WTC11 (cell line): ENCODE measurements around the gene PCSK5. TPM values are rescaled to one million over a fixed set of nuclear protein-coding genes. Genes with fewer than 3 reads are reported as not detected.

Source experiments
- ATF1 ChIP-seq: sonication (generic); formaldehyde crosslinking; IDR thresholded peaks from 2 replicates; pipeline ENCODE4 v1.8.1; 2023; ENCODE audit warnings: mild to moderate bottlenecking, moderate library complexity, missing genetic modification reagents
- ATF6 ChIP-seq: sonication (generic); formaldehyde crosslinking; IDR thresholded peaks from 2 replicates; pipeline ENCODE4 v1.8.1; 2023; ENCODE audit warnings: mild to moderate bottlenecking, missing genetic modification reagents
- CBFB ChIP-seq: sonication (generic); formaldehyde crosslinking; IDR thresholded peaks from 2 replicates; pipeline ENCODE4 v1.8.1; 2022; ENCODE audit warnings: mild to moderate bottlenecking, low read depth, missing genetic modification reagents
- CREB1 ChIP-seq: sonication (generic); formaldehyde crosslinking; IDR thresholded peaks from 2 replicates; pipeline ENCODE4 v1.8.0; 2023; ENCODE audit warnings: mild to moderate bottlenecking, missing genetic modification reagents
- E2F4 ChIP-seq: sonication (generic); formaldehyde crosslinking; IDR thresholded peaks from 2 replicates; pipeline ENCODE4 v1.8.1; 2022; ENCODE audit warnings: low read depth, mild to moderate bottlenecking, moderate library complexity, missing genetic modification reagents, borderline replicate concordance
- ESRRA ChIP-seq: sonication (generic); formaldehyde crosslinking; IDR thresholded peaks from 2 replicates; pipeline ENCODE4 v1.8.1; 2022; ENCODE audit warnings: mild to moderate bottlenecking, missing genetic modification reagents, borderline replicate concordance
- GRHL2 ChIP-seq: fragments of 250-450 bp; sonication (Bioruptor Pico); IDR thresholded peaks from 2 replicates; pipeline ENCODE4 v1.8.0; 2022; ENCODE audit warnings: mild to moderate bottlenecking, moderate library complexity; ENCODE audit not compliant: insufficient replicate concordance, severe bottlenecking
- IRF2 ChIP-seq: sonication (generic); formaldehyde crosslinking; IDR thresholded peaks from 2 replicates; pipeline ENCODE4 v1.8.0; 2022; ENCODE audit warnings: low read depth, missing genetic modification reagents, borderline replicate concordance
- MYBL2 ChIP-seq: sonication (generic); formaldehyde crosslinking; IDR thresholded peaks from 2 replicates; pipeline ENCODE4 v1.8.1; 2023; ENCODE audit warnings: mild to moderate bottlenecking, moderate library complexity, missing genetic modification reagents
- NR2C2 ChIP-seq: sonication (generic); formaldehyde crosslinking; IDR thresholded peaks from 2 replicates; pipeline ENCODE4 v1.8.0; 2022; ENCODE audit warnings: mild to moderate bottlenecking, missing genetic modification reagents
- SMAD3 ChIP-seq: sonication (generic); formaldehyde crosslinking; IDR thresholded peaks from 2 replicates; pipeline ENCODE4 v1.8.0; 2022; ENCODE audit warnings: missing genetic modification reagents, mild to moderate bottlenecking, borderline replicate concordance
- ZNF232 ChIP-seq: sonication (generic); formaldehyde crosslinking; IDR thresholded peaks from 2 replicates; pipeline ENCODE4 v1.8.0; 2022; ENCODE audit warnings: mild to moderate bottlenecking, missing genetic modification reagents
- ZNF281 ChIP-seq: sonication (generic); formaldehyde crosslinking; IDR thresholded peaks from 2 replicates; pipeline ENCODE4 v1.8.0; 2023; ENCODE audit warnings: mild to moderate bottlenecking, missing genetic modification reagents
- ZNF396 ChIP-seq: fragments of 250-450 bp; sonication (Bioruptor Pico); IDR thresholded peaks from 2 replicates; pipeline ENCODE4 v1.8.0; 2021; ENCODE audit warnings: mild to moderate bottlenecking, moderate library complexity, borderline replicate concordance
- ZSCAN18 ChIP-seq: fragments of 250-450 bp; sonication (Bioruptor Pico); IDR thresholded peaks from 2 replicates; pipeline ENCODE4 v2.1.2; 2022; ENCODE audit warnings: mild to moderate bottlenecking, moderate library complexity
- total RNA-seq: library from RNA; stranded (reverse); gene quantifications from 3 replicates; pipeline ENCODE4 v1.2.3, GENCODE V29; 2021
- TF ChIP-seq, protein P1 (sequence below): sonication (generic); formaldehyde crosslinking; IDR thresholded peaks from 2 replicates; pipeline ENCODE4 v1.8.0; 2023; ENCODE audit warnings: missing genetic modification reagents, mild to moderate bottlenecking, borderline replicate concordance
- TF ChIP-seq, protein P2 (sequence below): fragments of 250-450 bp; sonication (Bioruptor Pico); IDR thresholded peaks from 2 replicates; pipeline ENCODE4 v1.9.0; 2021; ENCODE audit warnings: moderate library complexity, mild to moderate bottlenecking, inconsistent platforms, borderline replicate concordance
- TF ChIP-seq, protein P3 (sequence below): sonication (generic); formaldehyde crosslinking; IDR thresholded peaks from 2 replicates; pipeline ENCODE4 v1.8.1; 2022; ENCODE audit warnings: missing genetic modification reagents, borderline replicate concordance
- TF ChIP-seq, protein P4 (sequence below): sonication (generic); formaldehyde crosslinking; IDR thresholded peaks from 2 replicates; pipeline ENCODE4 v1.8.0; 2022; ENCODE audit warnings: mild to moderate bottlenecking, missing genetic modification reagents
- TF ChIP-seq, protein P5 (sequence below): sonication (generic); formaldehyde crosslinking; IDR thresholded peaks from 2 replicates; pipeline ENCODE4 v1.8.0; 2022; ENCODE audit warnings: mild to moderate bottlenecking, missing genetic modification reagents

Gene PCSK5
- total RNA-seq, 1 experiment from 2014 or later = 30.6 TPM

DNA sequence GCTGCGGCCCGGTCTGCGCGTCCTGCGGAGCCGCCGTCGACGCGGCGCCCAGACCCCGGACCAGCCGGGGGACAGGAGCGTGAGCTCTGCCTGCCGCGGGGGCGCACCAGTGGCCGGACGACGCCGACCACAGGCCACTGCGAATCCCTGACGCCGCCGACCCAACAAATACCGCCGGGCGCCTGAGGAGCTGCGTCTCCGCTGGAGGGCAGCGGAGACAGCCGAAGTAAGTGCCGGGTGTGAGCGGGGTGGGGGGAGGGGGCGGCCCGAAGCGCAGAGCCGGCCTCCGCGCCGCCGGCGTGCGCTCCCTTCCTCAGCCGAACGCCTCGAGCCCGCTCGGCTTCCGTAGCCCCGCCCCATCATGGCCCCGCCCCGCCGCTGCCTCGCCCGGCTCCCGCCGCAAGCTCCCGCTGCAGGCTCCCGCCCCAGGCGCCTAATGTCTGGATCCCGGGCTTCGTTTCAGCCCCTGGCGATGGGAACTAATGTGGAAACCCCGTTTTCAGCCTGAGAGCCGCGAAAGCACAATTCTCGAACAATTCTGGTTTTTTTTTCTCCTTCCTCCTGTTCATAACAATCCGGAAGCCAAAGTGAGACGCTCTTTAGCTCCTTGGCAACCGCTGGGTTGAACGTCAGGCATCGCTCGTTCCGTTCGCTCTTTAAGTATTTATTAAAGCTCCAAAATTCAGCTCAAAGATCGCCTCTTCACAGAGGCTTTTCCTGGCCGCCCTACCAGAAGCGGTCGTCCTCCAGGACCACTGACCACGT, 503.9 kb downstream of the PCSK5 start, which contains the start of gene RFK (continued):
- TF ChIP-seq, protein P1, sequence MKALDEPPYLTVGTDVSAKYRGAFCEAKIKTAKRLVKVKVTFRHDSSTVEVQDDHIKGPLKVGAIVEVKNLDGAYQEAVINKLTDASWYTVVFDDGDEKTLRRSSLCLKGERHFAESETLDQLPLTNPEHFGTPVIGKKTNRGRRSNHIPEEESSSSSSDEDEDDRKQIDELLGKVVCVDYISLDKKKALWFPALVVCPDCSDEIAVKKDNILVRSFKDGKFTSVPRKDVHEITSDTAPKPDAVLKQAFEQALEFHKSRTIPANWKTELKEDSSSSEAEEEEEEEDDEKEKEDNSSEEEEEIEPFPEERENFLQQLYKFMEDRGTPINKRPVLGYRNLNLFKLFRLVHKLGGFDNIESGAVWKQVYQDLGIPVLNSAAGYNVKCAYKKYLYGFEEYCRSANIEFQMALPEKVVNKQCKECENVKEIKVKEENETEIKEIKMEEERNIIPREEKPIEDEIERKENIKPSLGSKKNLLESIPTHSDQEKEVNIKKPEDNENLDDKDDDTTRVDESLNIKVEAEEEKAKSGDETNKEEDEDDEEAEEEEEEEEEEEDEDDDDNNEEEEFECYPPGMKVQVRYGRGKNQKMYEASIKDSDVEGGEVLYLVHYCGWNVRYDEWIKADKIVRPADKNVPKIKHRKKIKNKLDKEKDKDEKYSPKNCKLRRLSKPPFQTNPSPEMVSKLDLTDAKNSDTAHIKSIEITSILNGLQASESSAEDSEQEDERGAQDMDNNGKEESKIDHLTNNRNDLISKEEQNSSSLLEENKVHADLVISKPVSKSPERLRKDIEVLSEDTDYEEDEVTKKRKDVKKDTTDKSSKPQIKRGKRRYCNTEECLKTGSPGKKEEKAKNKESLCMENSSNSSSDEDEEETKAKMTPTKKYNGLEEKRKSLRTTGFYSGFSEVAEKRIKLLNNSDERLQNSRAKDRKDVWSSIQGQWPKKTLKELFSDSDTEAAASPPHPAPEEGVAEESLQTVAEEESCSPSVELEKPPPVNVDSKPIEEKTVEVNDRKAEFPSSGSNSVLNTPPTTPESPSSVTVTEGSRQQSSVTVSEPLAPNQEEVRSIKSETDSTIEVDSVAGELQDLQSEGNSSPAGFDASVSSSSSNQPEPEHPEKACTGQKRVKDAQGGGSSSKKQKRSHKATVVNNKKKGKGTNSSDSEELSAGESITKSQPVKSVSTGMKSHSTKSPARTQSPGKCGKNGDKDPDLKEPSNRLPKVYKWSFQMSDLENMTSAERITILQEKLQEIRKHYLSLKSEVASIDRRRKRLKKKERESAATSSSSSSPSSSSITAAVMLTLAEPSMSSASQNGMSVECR = peak; percentile 92
- TF ChIP-seq CBFB (peak; percentile 39; the same call in 1 of the 2 replicates), ZNF281 (CRISPR knock-in tag) (peak; percentile 88; the same call in 1 of the 2 replicates), SMAD3 (CRISPR knock-in tag) (peak; percentile 53; the same call in 1 of the 2 replicates), ATF6 (CRISPR knock-in tag) (no peak), ZNF396 (CRISPR knock-in tag) (no peak), ATF1 (CRISPR knock-in tag) (0 out of 2 replicates have a peak, but pooled peaks have one; percentile 20), NR2C2 (CRISPR knock-in tag) (no peak; the same call in 1 of the 2 replicates), IRF2 (no peak), GRHL2 (CRISPR knock-in tag) (no peak), MYBL2 (CRISPR knock-in tag) (no peak; the same call in 1 of the 2 replicates), E2F4 (peak; percentile 33; the same call in 1 of the 2 replicates), ZSCAN18 (CRISPR knock-in tag) (no peak), ZNF232 (CRISPR knock-in tag) (no peak), CREB1 (peak; percentile 73; the same call in 1 of the 2 replicates), ESRRA (CRISPR knock-in tag) (peak; percentile 68; the same call in 1 of the 2 replicates)
- TF ChIP-seq, protein P2, sequence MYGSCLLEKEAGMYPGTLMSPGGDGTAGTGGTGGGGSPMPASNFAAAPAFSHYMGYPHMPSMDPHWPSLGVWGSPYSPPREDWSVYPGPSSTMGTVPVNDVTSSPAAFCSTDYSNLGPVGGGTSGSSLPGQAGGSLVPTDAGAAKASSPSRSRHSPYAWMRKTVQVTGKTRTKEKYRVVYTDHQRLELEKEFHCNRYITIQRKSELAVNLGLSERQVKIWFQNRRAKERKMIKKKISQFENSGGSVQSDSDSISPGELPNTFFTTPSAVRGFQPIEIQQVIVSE (CRISPR knock-in tag) = no peak
- TF ChIP-seq, protein P3, sequence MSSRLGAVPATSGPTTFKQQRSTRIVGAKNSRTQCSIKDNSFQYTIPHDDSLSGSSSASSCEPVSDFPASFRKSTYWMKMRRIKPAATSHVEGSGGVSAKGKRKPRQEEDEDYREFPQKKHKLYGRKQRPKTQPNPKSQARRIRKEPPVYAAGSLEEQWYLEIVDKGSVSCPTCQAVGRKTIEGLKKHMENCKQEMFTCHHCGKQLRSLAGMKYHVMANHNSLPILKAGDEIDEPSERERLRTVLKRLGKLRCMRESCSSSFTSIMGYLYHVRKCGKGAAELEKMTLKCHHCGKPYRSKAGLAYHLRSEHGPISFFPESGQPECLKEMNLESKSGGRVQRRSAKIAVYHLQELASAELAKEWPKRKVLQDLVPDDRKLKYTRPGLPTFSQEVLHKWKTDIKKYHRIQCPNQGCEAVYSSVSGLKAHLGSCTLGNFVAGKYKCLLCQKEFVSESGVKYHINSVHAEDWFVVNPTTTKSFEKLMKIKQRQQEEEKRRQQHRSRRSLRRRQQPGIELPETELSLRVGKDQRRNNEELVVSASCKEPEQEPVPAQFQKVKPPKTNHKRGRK = no peak
- TF ChIP-seq, protein P4, sequence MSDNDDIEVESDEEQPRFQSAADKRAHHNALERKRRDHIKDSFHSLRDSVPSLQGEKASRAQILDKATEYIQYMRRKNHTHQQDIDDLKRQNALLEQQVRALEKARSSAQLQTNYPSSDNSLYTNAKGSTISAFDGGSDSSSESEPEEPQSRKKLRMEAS = peak; percentile 90
- TF ChIP-seq, protein P5, sequence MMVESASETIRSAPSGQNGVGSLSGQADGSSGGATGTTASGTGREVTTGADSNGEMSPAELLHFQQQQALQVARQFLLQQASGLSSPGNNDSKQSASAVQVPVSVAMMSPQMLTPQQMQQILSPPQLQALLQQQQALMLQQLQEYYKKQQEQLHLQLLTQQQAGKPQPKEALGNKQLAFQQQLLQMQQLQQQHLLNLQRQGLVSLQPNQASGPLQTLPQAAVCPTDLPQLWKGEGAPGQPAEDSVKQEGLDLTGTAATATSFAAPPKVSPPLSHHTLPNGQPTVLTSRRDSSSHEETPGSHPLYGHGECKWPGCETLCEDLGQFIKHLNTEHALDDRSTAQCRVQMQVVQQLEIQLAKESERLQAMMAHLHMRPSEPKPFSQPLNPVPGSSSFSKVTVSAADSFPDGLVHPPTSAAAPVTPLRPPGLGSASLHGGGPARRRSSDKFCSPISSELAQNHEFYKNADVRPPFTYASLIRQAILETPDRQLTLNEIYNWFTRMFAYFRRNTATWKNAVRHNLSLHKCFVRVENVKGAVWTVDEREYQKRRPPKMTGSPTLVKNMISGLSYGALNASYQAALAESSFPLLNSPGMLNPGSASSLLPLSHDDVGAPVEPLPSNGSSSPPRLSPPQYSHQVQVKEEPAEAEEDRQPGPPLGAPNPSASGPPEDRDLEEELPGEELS = 0 out of 2 replicates have a peak, but pooled peaks have one; percentile 4
